Bronchial epithelial cell (primary cell): ENCODE results near the gene SRPK1. TPM values are rescaled to one million over a fixed set of nuclear protein-coding genes. Genes with fewer than 3 reads are reported as not detected.

Experiments used
- DNase-seq: peaks from one replicate; pipeline ENCODE4 v3.0.0-alpha.2; 2010; ENCODE audit warnings: low read depth
- FAIRE-seq: peaks from 2 replicates; lab custom pipeline; 2011; peaks lifted over from hg19 to GRCh38; lab: Jason Lieb, UNC
- H3K27me3 ChIP-seq: 2 replicates; pipeline ENCODE4 v1.5.1; 2011; ENCODE audit warnings: low read length; ENCODE audit not compliant: control insufficient read depth, insufficient read depth
- H3K36me3 ChIP-seq: 2 replicates; pipeline ENCODE4 v1.5.1; 2011; ENCODE audit warnings: low read length; ENCODE audit not compliant: control insufficient read depth, insufficient read depth
- H3K4me3 ChIP-seq: 2 replicates; pipeline ENCODE4 v1.5.1; 2011; ENCODE audit warnings: mild to moderate bottlenecking, low read depth, low read length, control low read depth
- CTCF ChIP-seq: IDR thresholded peaks from 2 replicates; pipeline ENCODE4 v1.5.1; 2011; ENCODE audit warnings: mild to moderate bottlenecking, moderate library complexity, low read length, control low read depth, inconsistent platforms; ENCODE audit not compliant: insufficient read depth, severe bottlenecking
- total RNA-seq: library from RNA; depleted of rRNA; stranded (reverse); fragments of >200 nt; gene quantifications from 2 replicates; pipeline ENCODE4 v1.2.1, GENCODE V29; 2014

Gene SRPK1
- total RNA-seq, 1 donor from 2014 or later: 90.6 TPM

- peak; percentile 64 for FAIRE-seq
- H3K4me3 ChIP-seq: no peak overlapping the region
- no peak for DNase-seq
- H3K27me3 ChIP-seq: peaks cover 14% of the 10 kb centered on the region
- no peaks in the 10 kb centered on the region for H3K36me3 ChIP-seq
- TF ChIP-seq CTCF: no peak
Observed at GRCh38 chr6:35788423-35788982, 132.4 kb downstream of the SRPK1 start.

- H3K4me3 ChIP-seq: no peak overlapping the region
Observed at GRCh38 chr6:35787266-35788218, 133.4 kb downstream of the SRPK1 start.

GRCh38 chr6:35786810-35787209 lies 134.1 kb downstream of the SRPK1 start:
- Histone ChIP-seq H3K27me3 (peaks cover 12% of the 10 kb centered on the region), H3K36me3 (no peaks in the 10 kb centered on the region), H3K4me3 (no peak overlapping the region)
- no peak for TF ChIP-seq CTCF
- FAIRE-seq (no peak), DNase-seq (no peak)

More at GRCh38 chr6:35787266-35788218, 133.4 kb downstream of the SRPK1 start:
- TF ChIP-seq CTCF: no peak
- FAIRE-seq (peak; percentile 43), DNase-seq (no peak)
- Histone ChIP-seq H3K36me3 (no peaks in the 10 kb centered on the region), H3K27me3 (peaks cover 12% of the 10 kb centered on the region)

- no peak for DNase-seq
- Histone ChIP-seq H3K36me3 (no peaks in the 10 kb centered on the region), H3K27me3 (peaks cover 12% of the 10 kb centered on the region), H3K4me3 (no peak overlapping the region)
- TF ChIP-seq CTCF: no peak
- FAIRE-seq: no peak
Observed at GRCh38 chr6:35786272-35786671, 134.6 kb downstream of the SRPK1 start.

- peaks cover 12% of the 10 kb centered on the region for H3K27me3 ChIP-seq
- H3K36me3 ChIP-seq: no peaks in the 10 kb centered on the region
- no peak for DNase-seq
- no peak overlapping the region for H3K4me3 ChIP-seq
- FAIRE-seq: no peak
- no peak for TF ChIP-seq CTCF
Observed at GRCh38 chr6:35784200-35784599, 136.7 kb downstream of the SRPK1 start.

Other genes with a start within 250 kb of the SRPK1 start
- 29.5 and 50.4 TPM in 2 replicates for gene FKBP5, start 232.2 kb downstream of the SRPK1 start, total RNA-seq
- gene ARMC12, start 184.1 kb downstream of the SRPK1 start, total RNA-seq: 0.13 and 0.53 TPM in 2 replicates
- not detected in 2 replicates for gene CLPSL2, start 144.5 kb downstream of the SRPK1 start, total RNA-seq
- not detected in 2 replicates for gene CLPSL1, start 140.1 kb downstream of the SRPK1 start, total RNA-seq
- not detected in 2 replicates for gene CLPS, start 123.8 kb downstream of the SRPK1 start, total RNA-seq
- gene LHFPL5, start 115.7 kb downstream of the SRPK1 start, total RNA-seq: not detected in 2 replicates
- gene SLC26A8, start 103.5 kb upstream of the SRPK1 start, total RNA-seq: not detected in 2 replicates
- 38.4 and 44.7 TPM in 2 replicates for gene MAPK14, start 106.7 kb upstream of the SRPK1 start, total RNA-seq
- 70.6 and 95.6 TPM in 2 replicates for gene MAPK13, start 209.4 kb upstream of the SRPK1 start, total RNA-seq